ENCODE measurements around the gene GARIN5B. TPM values are rescaled to one million over a fixed set of nuclear protein-coding genes. Genes with fewer than 3 reads are reported as not detected.
A peak's percentile ranks its signal among the peaks of the same experiment; 100 is the strongest.

Gene GARIN5B
- total RNA-seq, 1 donor from 2014 or later: not detected

DNA sequence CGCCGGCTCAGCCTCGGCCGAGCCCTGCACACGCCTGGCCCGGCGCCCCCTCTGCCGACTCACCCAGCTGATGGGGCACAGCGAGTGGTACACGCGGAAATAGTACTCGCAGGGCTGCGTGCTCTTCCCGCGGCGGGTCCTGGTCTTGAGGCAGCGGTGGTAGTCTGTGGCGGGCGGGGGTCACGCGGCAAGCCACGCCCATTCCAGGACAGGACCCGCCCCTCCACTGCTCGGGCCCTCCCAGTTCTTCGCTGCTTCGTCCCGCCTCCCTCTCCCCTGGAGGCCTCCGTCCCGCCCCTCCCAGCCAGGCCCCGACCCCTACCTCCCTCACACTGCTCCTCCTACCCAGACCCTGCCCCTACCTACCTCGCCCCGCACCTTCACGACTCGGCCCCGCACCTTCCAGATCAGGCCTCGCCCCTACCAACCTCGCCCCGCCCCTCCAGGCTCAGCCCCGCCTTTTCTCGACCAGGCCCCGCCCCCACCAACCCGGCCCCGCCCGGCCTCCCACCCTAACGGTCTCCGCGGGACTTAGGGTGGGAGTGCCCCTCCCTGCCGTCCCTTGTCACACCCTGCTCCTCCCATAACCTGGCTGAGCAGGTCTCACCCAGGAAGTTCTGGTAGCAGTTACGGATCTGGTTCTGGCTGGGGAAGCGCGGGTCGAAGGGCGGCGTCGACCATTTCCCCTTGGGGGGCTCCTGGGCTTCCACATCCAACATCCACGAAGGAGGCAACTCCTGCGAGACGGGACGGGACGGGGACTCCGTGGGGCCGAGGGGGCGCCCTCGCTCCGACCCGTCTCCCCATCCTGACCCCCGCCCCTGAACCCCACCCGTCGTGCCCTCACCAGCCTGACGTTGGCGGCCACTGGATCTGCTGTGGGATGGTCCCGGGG is 9.0 kb downstream of the GARIN5B start:
- peaks cover 18% of the 10 kb centered on the region for H3K4me1 Mint-ChIP-seq
- ChIA-PET POLR2A (interaction anchor here (1.1 kb wide), 1 partner anchor 15 kb away, joined by 5 read pairs; no protein-coding TSS in a partner anchor), CTCF (no interaction called here)
- H3K27ac Mint-ChIP-seq: no peak overlapping the region
- H3K4me3 Mint-ChIP-seq: peak overlapping the region; percentile 79
- peak; percentile 93 for ATAC-seq (ENCODE audit: low read depth)
- no peaks in the 10 kb centered on the region for H3K36me3 Mint-ChIP-seq (ENCODE audit: low read depth)
- peak; percentile 66 for DNase-seq
- intact Hi-C loops (cut with micrococcal nuclease): loop anchor here (1.0 kb wide), 1 partner anchor 15 kb away; the partner anchor contains the start of gene KMT5C
- H3K27me3 Mint-ChIP-seq: peaks cover 50% of the 10 kb centered on the region
- no peaks in the 10 kb centered on the region for H3K9me3 Mint-ChIP-seq
- TF ChIP-seq CTCF (IDR thresholded peaks at IDR 0.05): no peak

DNA sequence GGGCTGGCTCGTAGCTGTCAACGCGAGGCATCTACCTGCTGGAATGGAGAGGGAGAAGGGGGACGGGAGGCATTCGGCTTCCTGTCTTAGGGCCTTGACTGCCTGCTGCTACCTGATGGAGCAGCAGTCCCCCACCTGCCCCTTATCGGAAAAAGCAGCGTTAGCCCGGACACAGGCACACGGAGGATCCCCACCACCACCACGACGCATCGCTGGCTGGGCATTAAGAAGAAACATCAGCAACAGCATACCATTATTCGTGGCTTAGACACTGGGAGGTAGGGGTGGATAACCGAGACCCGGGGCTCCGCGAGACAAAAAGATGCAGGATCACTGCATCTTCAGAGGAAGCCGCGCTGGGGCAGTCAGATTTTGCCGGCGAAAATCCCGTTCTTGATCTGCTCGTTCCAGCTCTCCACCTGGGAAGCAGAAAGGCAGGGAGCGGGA is 9.7 kb downstream of the GARIN5B start:
- Mint-ChIP-seq H3K27ac (no peak overlapping the region), H3K36me3 (ENCODE audit: low read depth) (no peaks in the 10 kb centered on the region), H3K27me3 (peaks cover 48% of the 10 kb centered on the region), H3K4me3 (peak overlapping the region; percentile 79), H3K9me3 (no peaks in the 10 kb centered on the region), H3K4me1 (peaks cover 18% of the 10 kb centered on the region)
- ChIA-PET POLR2A (interaction anchor here (1.1 kb wide), 1 partner anchor 14 kb away, joined by 5 read pairs; no protein-coding TSS in a partner anchor), CTCF (no interaction called here)
- no peak for DNase-seq
- no peak for TF ChIP-seq CTCF (IDR thresholded peaks at IDR 0.05)
- ATAC-seq (ENCODE audit: low read depth): no peak
- intact Hi-C loops (cut with micrococcal nuclease): no loop called here

DNA sequence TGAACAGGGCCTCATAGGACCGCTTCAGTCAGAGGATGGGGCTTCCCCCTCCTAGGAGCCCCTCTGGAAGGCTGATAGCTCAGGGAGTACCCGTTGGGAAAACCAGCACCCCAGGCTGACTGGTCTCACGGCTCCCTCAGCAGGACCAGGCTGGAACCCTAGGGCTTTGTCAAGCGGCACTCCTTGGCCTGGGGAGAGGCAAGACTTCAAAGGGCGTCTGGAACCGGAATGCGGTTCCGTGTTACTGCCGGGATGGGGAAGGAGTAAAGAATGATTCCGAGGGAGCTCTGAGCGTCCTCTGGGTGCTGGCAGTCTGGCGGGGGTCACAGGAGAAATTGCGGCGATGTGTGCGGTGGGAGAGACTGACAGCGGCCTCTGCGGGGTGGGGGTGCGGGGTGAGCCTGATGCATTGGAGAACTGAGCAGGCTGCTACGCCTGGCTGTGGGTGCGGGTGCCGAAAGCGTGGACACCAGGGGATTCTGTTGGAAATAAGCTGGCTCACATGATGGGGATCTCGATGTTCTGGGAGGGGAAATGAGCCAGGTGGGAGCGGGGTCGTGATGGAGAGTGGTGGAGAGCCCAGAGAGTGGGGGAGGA is 10.4 kb downstream of the GARIN5B start:
- CTCF ChIA-PET: no interaction called here
- ATAC-seq (ENCODE audit: low read depth) (no peak), DNase-seq (no peak)
- H3K9me3 Mint-ChIP-seq: no peaks in the 10 kb centered on the region
- H3K4me1 Mint-ChIP-seq: peaks cover 18% of the 10 kb centered on the region
- H3K27ac Mint-ChIP-seq: no peak overlapping the region
- POLR2A ChIA-PET: interaction anchor here (1.1 kb wide), 1 partner anchor 14 kb away, joined by 5 read pairs; no protein-coding TSS in a partner anchor
- intact Hi-C loops (cut with micrococcal nuclease): no loop called here
- no peaks in the 10 kb centered on the region for H3K36me3 Mint-ChIP-seq (ENCODE audit: low read depth)
- H3K4me3 Mint-ChIP-seq: peak overlapping the region; percentile 42
- no peak for TF ChIP-seq CTCF (IDR thresholded peaks at IDR 0.05)
- H3K27me3 Mint-ChIP-seq: peaks cover 45% of the 10 kb centered on the region

DNA sequence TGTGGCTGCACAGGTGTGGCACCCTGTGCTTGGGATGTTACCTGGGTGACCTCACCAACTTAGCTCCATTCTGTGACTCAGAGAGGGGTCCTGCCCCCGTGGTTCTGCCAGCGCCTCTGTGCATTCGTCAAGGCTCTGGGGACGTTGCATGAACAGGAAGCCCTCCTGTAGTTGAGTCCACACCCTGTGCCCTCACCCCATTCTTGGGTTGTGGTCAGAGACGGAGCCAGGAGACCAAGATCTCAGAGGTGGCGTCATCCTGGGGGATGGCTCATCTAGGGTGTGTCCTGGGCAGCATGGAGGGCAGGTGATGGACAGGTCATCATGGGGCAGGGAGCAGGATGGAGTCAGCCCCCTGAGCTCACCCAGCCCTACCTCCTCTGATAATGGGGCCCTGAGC is 11.0 kb downstream of the GARIN5B start:
- Mint-ChIP-seq H3K27ac (no peak overlapping the region), H3K27me3 (peaks cover 40% of the 10 kb centered on the region), H3K4me1 (peaks cover 18% of the 10 kb centered on the region), H3K36me3 (ENCODE audit: low read depth) (no peaks in the 10 kb centered on the region), H3K9me3 (no peaks in the 10 kb centered on the region), H3K4me3 (no peak overlapping the region)
- ChIA-PET POLR2A (no interaction called here), CTCF (no interaction called here)
- no peak for TF ChIP-seq CTCF (IDR thresholded peaks at IDR 0.05)
- no peak for ATAC-seq (ENCODE audit: low read depth)
- DNase-seq: no peak
- intact Hi-C loops (cut with micrococcal nuclease): no loop called here

Data from activated B cell treated with CpG ODN at 0.5 μM for 24 hours (primary cell).